ENCODE results near the gene LRRFIP1.
"Not testable (repeated sequence)": the region's sequence is repeated elsewhere in the genome, so short reads cannot be mapped to it uniquely, and the experiment has no call there.

- not testable (repeated sequence) for TF ChIP-seq CTCF (IDR thresholded peaks at IDR 0.05; ENCODE audit: low read depth, low read length); EZH2phosphoT487 (IDR thresholded peaks at IDR 0.05; ENCODE audit: low read depth)
Observed at GRCh38 chr2:237667050-237667576, 39.7 kb downstream of the LRRFIP1 start.
